HG03097 (cell line): ENCODE results near the gene CDC42EP3.

ENCODE experiments used
- ATAC-seq: cut with Tn5 transposase; IDR thresholded peaks from one replicate; pipeline ENCODE4 v1.9.1; 2021; ENCODE audit not compliant: unreplicated experiment, low FRiP score

The CDC42EP3 gene

DNA sequence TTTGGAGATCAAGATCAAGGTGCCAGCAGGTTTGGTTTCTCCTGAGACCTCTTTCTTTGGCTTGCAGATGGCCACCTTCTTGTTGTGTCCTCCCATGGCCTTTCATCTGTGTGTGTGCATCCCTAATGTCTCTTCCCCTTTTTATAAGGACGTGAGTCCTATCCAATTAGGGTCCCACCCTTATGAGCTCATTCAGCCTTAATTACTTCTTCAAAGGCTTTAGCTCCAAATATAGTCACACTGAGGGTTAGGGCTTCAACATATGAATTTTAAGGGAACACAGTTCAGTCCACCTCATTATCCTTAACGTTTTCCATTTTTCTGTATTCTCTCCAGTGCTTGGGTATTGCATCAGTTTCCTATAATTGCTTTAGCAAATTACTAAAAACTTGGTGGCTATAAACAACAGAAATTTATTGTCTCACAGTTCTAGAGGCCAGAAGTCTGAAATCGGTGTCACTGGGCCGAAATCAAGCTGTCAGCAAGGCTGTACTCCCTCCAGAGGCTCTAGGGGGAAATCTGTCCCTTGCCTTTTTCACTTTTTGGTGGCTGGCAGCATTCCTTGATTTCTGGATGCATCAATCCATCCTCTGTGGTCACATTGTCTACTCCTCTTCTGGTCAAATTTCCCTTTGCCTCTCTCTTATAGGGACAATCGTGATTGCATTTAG lies 34.1 kb downstream of the CDC42EP3 start:
- no peak for ATAC-seq

GRCh38 chr2:37636381-37637066 lies 34.9 kb downstream of the CDC42EP3 start:
- ATAC-seq, result no peak

DNA sequence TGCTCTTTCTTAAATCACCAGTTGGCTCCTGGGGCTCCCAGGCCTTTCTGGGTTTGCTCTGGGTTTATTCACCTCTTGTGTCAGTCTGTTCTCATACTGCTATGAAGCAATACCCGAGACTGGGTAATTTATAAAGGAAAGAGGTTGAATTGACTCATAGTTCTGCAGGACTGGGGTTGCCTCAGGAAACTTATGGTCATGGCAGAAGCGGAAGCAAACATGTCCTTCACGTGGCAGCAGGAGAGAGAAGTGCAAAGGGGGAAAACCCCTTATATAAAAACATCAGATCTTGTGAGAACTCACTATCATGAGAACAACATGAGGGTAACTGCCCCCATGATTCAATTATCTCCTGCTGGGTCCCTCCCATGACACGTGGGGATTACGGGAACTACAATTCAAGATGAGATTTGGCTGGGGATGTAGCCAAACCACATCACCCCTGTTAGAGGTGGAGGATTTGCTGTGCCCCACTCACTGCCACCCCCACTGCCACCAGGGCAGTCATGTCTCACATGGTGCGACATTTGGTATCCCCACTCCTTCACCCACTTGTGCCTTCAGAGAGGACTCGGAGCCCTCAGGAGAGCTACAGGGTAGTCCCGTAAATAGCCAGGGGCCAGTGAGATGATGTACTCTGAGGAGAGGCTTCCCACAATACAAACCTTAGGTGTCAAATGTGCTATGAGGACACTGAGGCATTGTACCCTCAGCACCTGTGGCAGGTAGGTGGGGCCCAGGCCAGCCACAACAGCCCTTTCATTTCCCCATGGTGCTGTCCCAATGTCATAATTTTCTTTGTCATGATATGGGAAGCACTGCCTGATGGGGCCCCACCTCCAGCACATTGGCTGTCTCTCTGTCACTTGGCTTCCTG lies 35.7 kb downstream of the CDC42EP3 start:
- ATAC-seq, result peak; percentile 69

DNA sequence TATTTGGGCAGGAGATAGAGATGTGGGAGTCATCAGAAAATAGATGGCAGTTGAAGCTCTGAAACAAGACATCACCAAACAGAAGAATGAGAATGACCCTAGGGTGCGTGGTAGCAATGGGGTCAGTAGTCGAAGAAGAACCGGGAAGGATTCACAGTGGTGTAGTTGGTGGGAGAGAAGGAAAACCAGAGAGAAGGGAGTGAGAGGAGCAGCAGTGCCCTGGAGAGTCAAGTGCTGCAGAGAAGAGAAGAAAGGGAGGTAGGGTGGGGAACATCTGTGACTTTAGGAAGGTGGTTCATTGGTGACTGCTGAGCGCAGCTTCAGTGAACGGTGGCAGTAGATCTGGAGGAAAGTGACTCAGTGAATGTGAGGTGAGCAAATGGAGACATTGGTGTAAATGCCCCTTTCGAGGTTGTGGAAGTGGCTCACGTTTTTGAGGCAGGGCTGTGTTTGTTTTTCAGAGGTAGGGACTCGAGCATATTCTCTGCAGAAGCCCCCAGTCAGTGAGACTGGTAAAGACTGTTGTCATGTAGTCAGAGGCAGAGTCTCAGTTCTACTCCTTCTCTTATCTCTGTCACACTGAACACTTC lies 36.4 kb downstream of the CDC42EP3 start:
- ATAC-seq, result no peak

DNA sequence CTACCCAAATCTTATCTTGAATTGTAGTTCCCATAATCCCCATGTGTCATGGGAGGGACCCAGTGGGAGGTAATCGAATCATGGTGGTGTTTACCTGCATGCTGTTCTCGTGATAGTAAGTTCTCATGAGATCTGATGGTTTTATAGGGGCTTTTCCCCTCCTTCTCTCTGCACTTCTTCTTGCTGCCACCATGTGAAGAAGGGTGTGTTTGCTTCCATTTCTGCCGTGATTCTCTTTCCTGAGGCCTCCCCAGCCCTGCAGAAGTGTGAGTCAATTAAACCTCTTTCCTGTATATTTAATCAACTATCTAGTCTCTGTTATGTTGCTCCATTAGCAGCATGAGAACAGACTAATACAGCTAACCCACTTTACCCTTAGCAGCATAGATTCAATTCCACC lies 37.6 kb downstream of the CDC42EP3 start:
- no peak for ATAC-seq

DNA sequence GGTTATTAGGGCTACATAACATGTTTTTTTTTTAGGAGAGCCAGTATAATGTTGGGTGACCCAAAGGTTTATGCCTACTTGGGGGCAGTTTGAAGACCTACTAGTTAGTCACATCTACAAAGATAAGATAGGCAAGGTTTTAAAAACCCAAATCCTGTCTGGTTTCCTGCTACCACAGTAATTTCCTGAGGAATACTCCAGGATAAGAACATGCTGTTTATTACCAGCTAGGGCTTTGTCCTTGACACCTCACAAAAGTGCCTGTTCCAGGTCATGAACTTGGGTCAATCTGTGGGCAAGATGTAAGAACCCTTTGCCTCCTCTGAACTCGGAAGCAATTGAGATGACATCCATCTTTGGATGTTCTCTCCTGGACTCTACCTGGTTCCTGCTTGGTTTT lies 38.2 kb downstream of the CDC42EP3 start:
- ATAC-seq, result no peak

DNA sequence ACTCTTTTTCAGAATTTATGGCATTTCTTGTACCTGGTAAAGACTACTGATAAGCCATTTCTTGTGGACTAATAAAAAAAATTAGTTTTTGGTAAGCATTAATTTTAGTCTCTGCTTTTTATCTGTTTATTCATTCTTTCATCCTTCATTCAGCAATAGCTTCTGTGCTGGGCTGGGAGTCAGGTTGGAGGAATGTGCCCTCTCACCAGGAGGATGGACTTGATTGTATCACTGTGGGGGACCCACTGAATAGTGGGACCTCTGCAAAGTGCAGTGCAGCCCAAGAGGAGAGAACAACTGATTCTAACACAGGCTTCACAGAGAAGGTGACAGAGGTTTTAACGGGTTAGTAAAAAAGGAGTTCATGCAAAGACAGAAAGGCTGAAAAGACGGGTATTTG lies 39.1 kb downstream of the CDC42EP3 start:
- ATAC-seq, result no peak

DNA sequence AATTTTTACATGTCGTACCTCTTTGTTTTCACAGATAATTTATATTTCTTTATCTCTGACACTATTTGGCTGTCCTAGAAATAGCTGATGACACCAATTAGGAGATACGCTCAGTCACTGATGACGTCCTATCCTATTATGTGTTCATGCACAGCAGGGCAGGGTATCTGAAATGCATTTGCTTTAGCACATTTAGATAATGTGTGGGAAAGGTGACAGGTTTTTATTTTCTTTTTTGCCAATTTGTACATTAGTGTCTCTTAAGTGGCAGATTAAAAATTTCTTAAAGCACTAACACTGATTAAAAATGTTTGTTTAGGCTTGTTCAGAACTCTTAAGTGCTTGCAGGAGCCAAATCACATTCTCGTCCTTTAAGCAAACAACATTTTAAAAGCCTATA lies 39.7 kb downstream of the CDC42EP3 start:
- no peak for ATAC-seq

DNA sequence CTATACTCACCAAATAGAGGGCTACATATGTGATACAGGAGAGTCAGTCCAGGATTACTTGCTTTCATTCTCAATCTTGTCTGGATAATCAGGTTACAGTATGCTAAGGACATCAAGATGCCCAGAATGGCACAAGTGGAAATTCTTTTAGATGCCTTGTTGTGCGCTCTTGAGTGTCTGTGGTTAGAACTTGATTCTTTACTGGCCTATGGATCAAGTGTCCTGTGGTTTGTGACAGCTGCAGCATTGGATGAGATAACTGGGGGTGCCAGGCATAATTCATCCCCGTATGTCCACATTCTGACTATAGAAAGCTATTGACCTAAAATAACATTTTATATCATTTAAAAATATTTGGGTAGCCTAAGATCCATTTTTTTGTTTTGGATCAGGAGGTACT lies 40.1 kb downstream of the CDC42EP3 start:
- no peak for ATAC-seq

DNA sequence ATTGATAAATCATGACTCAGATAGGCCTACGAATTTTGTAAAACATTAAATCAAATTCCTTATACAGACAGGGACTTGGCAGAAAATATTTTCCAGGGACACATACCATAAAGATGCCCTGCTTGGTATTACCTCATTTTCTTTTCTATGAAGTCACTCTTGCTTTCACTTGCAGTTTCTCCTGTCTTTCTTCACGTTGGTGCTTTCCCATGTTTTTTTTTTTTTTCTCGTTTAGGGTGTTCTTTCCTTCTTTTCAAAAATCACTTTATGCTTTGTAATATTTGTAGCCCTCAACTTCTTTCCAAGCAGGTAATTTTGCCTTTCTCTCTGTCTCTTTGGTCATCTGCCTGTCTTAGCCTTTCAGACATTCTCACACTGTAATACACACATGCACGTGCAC lies 40.7 kb downstream of the CDC42EP3 start:
- no peak for ATAC-seq

GRCh38 chr2:37630301-37630700 lies 41.1 kb downstream of the CDC42EP3 start:
- ATAC-seq, result no peak

GRCh38 chr2:37629529-37629928 lies 41.9 kb downstream of the CDC42EP3 start:
- ATAC-seq, result no peak

- no peak for ATAC-seq
Measured at GRCh38 chr2:37627710-37628109, 43.7 kb downstream of the CDC42EP3 start.

GRCh38 chr2:37625796-37626571 lies 45.5 kb downstream of the CDC42EP3 start:
- peak; percentile 55 for ATAC-seq

DNA sequence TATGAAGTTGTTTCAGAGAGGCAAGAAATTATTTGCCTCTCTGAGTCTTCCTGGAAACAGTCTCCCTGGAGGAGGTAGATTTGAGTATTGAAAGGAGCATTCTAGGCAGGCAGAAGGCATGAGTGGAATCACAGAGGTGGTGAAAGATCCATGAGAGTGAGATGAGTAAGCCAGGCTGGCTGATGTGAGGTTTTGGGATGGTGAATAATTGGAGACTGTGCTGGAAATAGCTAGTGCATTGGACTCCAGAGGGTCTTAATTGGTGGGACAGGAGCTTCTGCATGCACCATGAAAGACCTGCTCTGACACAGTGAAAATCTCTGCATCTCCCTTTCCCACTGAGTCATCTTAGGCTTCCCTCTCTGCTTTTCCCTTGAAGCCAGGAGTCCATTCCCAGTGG lies 46.3 kb downstream of the CDC42EP3 start:
- ATAC-seq, result no peak

GRCh38 chr2:37623971-37624900 lies 47.2 kb downstream of the CDC42EP3 start:
- ATAC-seq, result peak; percentile 62

DNA sequence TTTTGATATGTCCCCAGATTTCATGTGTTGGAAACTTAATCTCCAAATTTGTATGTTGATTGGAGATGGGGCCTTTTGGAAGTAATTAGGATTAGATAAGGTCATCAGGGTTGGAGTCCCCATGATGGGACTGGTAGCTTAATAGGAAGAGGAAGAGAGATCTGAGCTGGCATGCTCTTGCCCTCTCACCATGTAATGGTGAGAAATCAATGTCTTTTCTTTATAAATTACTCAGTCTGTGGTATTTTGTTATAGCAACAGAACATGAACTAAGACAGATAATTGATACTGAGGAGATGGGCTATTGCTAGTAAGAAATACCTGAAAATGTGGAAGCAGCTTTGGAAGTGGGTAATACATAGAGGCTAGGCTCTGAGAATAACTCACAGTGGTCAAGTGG lies 48.0 kb downstream of the CDC42EP3 start:
- ATAC-seq, result no peak

DNA sequence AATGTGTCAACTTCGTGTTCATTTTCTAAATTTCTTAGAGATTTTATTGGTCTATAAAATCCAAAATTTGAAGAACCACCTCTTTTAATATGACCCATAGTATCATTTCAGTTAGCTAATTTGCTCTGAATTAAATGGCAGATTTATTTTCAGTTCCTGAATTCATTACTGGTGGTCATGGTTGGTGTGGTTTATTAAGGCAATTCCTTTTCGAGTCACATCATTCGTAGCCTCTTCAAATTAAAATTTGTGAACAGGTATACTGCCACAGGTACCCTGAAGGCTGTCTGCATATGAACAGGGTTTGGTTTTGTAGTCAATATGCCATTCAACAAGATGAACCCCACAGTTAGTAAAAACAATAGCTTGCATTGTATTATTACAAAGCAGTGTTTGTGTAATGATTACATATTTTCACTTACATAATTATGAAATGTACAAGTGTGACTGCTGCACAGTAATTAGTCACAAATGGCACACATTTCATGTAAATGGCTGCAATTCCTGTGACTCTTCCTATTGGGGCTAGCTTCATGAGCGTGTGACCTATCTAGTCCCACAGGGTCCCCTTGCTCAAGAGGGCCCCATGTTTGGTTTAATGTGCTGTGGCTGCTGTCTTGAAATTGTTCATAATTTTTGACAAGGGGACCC lies 48.9 kb downstream of the CDC42EP3 start:
- no peak for ATAC-seq

GRCh38 chr2:37621199-37621598 lies 50.2 kb downstream of the CDC42EP3 start:
- ATAC-seq, result no peak
